Ovary (tissue), 9 donors: ENCODE data around the gene MITD1. TPM values are rescaled to one million over a fixed set of nuclear protein-coding genes. Genes with fewer than 3 reads are reported as not detected.

ENCODE experiments used
- DNase-seq, 5 donors: peaks; one replicate each; pipeline ENCODE4 v3.0.0-alpha.2; 2019 to 2020
- H3K27ac ChIP-seq, 2 donors: fragments of 200-600 bp; one replicate each; pipeline versions ENCODE4 v1.5.1 to v1.8.0; 2019 to 2022
- H3K27me3 ChIP-seq: fragments of 200-600 bp; one replicate; pipeline ENCODE4 v1.8.0; 2022
- H3K36me3 ChIP-seq: fragments of 200-600 bp; sonication (generic); one replicate; pipeline ENCODE4 v1.5.1; 2019
- H3K4me1 ChIP-seq: one replicate; pipeline ENCODE4 v1.8.1; 2013; ENCODE audit warnings: mild to moderate bottlenecking, moderate library complexity; ENCODE audit not compliant: insufficient read depth
- H3K4me3 ChIP-seq: fragments of 200-600 bp; sonication (generic); one replicate; pipeline ENCODE4 v1.5.1; 2017
- H3K9me3 ChIP-seq, 2 donors: fragments of 200-600 bp in 1 of 2; sonication (generic) in 1 of 2; one replicate each; pipeline versions ENCODE4 v1.5.1 to v1.8.1; 2013 to 2019; ENCODE audit warnings: mild to moderate bottlenecking in 1 of 2, moderate library complexity in 1 of 2
- CTCF ChIP-seq, 3 donors: fragments of 450-650 bp in 2 of 3; fragments of 200-600 bp in 1 of 3; IDR thresholded peaks; one replicate each; pipeline versions ENCODE4 v1.5.1 to v1.8.0; 2016 to 2022; ENCODE audit warnings: antibody characterized with exemption in 3 of 3, mild to moderate bottlenecking in 1 of 3
- EP300 ChIP-seq: sonication (generic); formaldehyde crosslinking; IDR thresholded peaks from one replicate; pipeline ENCODE4 v1.6.1; 2017; ENCODE audit warnings: antibody characterized with exemption
- POLR2A ChIP-seq: fragments of 450-650 bp; IDR thresholded peaks from one replicate; pipeline ENCODE4 v1.6.1; 2017; ENCODE audit warnings: antibody characterized with exemption, mild to moderate bottlenecking, moderate library complexity
- WGBS, 3 donors: extraction: QIAGEN DNeasy Blood & Tissue Kit in 1 of 3; methylation state at CpG; one replicate each; pipeline versions ENCODE4 v1.1.5 to v1.1.7; 2013 to 2017; 5-methylcytosine and 5-hydroxymethylcytosine counted together
- intact Hi-C, 4 donors: fragments of 100-400 bp; cut with DNase I; formaldehyde crosslinking; loops; one replicate each; pipeline versions ENCODE4 v1.11.0 to v1.15.1; 2022 to 2023
- polyA plus RNA-seq, 2 donors: library from polyadenylated mRNA; stranded (reverse); fragments of 200-250 nt in 1 of 2; fragments of 350-450 nt in 1 of 2; fragmentation: Illumina TruSeq in 1 of 2; extraction: RNeasy Lipid Tissue Mini Kit (QIAGEN cat#74804) in 1 of 2; gene quantifications; one replicate each; pipeline ENCODE4 v1.2.3, GENCODE V29; 2013 to 2014
- total RNA-seq, 7 donors: library from RNA; depleted of rRNA in 2 of 7; stranded (reverse); fragments of >200 nt in 2 of 7; fragmentation: NEBNext Ultra II Directional in 3 of 7; extraction: Animal tissue kit (Norgen Biotek cat#: 25700) in 3 of 7; gene quantifications; one replicate each; pipeline versions ENCODE4 v1.1.0 to v1.2.4, GENCODE V29; 2016 to 2023
- donor health status: DM: no; HTN: no; CAD: no; lungs with moderate emphysema.
- donor health status: DM: no; HTN: no; CAD: no.
- donor health status: Bipolar disorder and iron deficiency.
- donor health status: DM: yes; HTN: yes; CAD: no.
- donor health status: DM: no; HTN: no; CAD: no.
- donor health status: DM: yes; HTN: yes; CAD: no.

The MITD1 gene
- total and polyA plus RNA-seq, 9 donors, result 16.0 to 31.6 (median 22.1) TPM

- TF ChIP-seq POLR2A (no peak), EP300 (no peak), CTCF (IDR thresholded peaks at IDR 0.05) (no peak)
- DNase-seq, result no peak
- intact Hi-C loops, result no loop called here
- Histone ChIP-seq H3K36me3 (no peaks in the 10 kb centered on the region), H3K27ac (no peak overlapping the region), H3K4me3 (no peak overlapping the region), H3K4me1 (peaks cover 4% of the 10 kb centered on the region), H3K9me3 (no peaks in the 10 kb centered on the region), H3K27me3 (no peaks in the 10 kb centered on the region)
- WGBS, 3 donors, result 78 to 90% (median 84%) methylated on average over 4 of the region's 4 CpGs
Measured at GRCh38 chr2:99159594-99159993, 21.3 kb downstream of the MITD1 start.

- DNase-seq, result no peak
- no peaks in the 10 kb centered on the region for H3K9me3 ChIP-seq
- H3K27ac ChIP-seq, result no peak overlapping the region
- TF ChIP-seq POLR2A (no peak), CTCF (IDR thresholded peaks at IDR 0.05) (no peak), EP300 (no peak)
- no peaks in the 10 kb centered on the region for H3K27me3 ChIP-seq
- intact Hi-C loops, result no loop called here
- WGBS, 3 donors, result 88 to 95% (median 90%) methylated on average over 5 of the region's 5 CpGs
- H3K4me3 ChIP-seq, result no peak overlapping the region
- peaks cover 9% of the 10 kb centered on the region for H3K4me1 ChIP-seq
- H3K36me3 ChIP-seq, result no peaks in the 10 kb centered on the region
Measured at GRCh38 chr2:99158599-99158998, 22.3 kb downstream of the MITD1 start.

GRCh38 chr2:99156891-99157290 lies 24.0 kb downstream of the MITD1 start:
- Histone ChIP-seq H3K36me3 (no peaks in the 10 kb centered on the region), H3K27me3 (no peaks in the 10 kb centered on the region), H3K4me1 (peaks cover 9% of the 10 kb centered on the region), H3K9me3 (no peaks in the 10 kb centered on the region), H3K27ac (no peak overlapping the region), H3K4me3 (no peak overlapping the region)
- WGBS, 3 donors, result 81 to 97% (median 86%) methylated on average over 1 of the region's 1 CpG
- DNase-seq, result no peak
- intact Hi-C loops, result no loop called here
- TF ChIP-seq POLR2A (no peak), EP300 (no peak), CTCF (IDR thresholded peaks at IDR 0.05) (no peak)

GRCh38 chr2:99154643-99155536 lies 26.0 kb downstream of the MITD1 start, which contains the start of the genes LIPT1 and TSGA10:
Gene LIPT1 (plus strand): TSS chr2:99154967. CDS start chr2:99161958, 6,991 bp downstream.
Gene TSGA10 (minus strand): TSS chr2:99154942. CDS start chr2:99109439, 45,503 bp downstream.
- DNase-seq, result peak; percentile 93 to 95 (median 94)
- Histone ChIP-seq H3K36me3 (no peaks in the 10 kb centered on the region), H3K27me3 (no peaks in the 10 kb centered on the region), H3K9me3 (no peaks in the 10 kb centered on the region), H3K4me1 (peaks cover 9% of the 10 kb centered on the region), H3K4me3 (peak within 1 kb of the TSS; percentile 86), H3K27ac (peak within 1 kb of the TSS; percentile 88 to 92)
- TF ChIP-seq CTCF (IDR thresholded peaks at IDR 0.05) (no peak), EP300 (peak; percentile 73), POLR2A (peak; percentile 90)
- intact Hi-C loops, result no loop called here
- 0 to 1% (median 0%) methylated on average over 64 to 70 of the region's 70 CpGs for WGBS, 3 donors
